Hindlimb muscle (tissue), 1 donor: ENCODE measurements around the gene TMEM131. TPM values are rescaled to one million over a fixed set of nuclear protein-coding genes. Genes with fewer than 3 reads are reported as not detected.

ENCODE experiments used
- DNase-seq: peaks from one replicate; pipeline ENCODE4 v3.0.0-alpha.2; 2013
- polyA plus RNA-seq: library from polyadenylated mRNA; unstranded; fragments of 120-200 nt; gene quantifications from one replicate; pipeline ENCODE4 v1.2.1, GENCODE V29; 2013; ENCODE audit not compliant: insufficient read length

Gene TMEM131
- polyA plus RNA-seq, 1 donor = 53.2 TPM

DNA sequence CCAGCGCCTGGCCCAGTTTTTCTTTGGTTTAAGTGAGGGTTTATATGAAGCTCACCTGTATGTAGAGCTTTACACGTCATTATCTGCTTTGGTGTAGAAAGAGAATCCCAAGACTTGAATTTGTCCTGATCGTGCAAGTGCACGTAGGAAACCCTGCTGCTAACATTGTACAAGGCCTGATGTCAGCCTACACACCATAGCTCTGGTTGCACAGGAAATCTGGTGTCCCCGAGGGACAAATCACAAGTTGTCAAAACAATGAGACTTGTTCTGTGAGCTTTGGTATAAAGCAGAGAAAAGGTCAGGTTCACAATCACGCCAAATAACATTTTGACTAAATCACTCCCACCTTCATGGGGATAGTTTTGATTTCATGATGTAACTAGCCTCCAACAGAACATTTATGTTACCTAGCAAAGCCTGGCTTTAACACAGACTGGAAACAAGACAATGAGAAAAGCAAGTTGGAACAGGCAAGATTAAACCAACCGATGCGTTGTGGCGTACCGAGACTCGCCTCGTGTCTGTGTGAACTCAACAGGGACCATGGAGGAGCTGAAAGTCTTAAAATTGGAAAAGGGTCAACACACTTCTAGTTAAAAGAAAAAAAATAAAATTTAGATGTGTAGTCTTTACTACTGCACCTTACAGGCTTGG is 240.9 kb downstream of the TMEM131 start:
- DNase-seq = no peak

DNA sequence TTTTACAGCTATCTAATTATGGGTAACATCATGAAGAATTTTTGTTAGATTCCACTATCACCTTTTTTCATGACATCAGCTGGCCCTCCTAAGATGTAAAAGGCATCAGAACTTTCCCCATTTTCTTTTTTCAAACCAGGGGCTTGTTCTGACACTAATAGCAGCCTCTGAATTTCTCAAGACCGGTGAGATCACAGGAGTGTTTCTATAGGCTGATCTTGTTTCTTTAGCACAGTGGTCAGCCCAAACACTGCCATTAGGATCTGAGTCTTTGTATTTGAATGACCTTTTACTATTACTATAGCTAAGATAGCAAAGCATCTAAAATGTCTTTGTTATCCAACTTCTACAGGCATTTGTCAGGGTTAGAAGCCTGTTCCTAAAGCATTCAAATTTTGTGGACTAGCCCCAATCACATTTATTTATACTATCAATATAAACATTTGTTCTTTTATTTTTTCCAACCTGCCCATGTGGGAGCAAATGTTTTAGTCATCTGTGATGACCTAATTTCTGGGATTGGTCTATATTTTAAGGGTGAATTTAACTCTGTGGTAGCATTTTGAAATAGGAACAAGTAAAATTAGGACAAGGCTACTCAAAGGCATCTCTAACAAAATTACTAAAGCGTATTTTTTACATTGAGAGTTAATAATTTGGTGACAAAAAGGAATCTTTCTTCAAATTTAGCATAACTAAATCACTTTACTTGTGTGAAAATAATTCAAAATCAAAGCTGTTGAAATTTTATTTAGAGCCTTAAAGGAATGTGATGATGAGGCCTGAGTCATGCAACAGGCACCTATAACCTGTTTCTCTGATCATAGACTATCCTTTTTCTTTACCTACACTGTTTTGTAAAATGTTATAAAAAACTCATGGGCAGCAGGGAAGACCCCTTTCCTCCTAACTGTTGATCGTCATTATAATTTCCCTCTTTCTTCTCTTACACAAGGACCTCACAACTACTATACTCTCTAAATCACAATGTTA is 243.1 kb downstream of the TMEM131 start:
- DNase-seq = no peak

DNA sequence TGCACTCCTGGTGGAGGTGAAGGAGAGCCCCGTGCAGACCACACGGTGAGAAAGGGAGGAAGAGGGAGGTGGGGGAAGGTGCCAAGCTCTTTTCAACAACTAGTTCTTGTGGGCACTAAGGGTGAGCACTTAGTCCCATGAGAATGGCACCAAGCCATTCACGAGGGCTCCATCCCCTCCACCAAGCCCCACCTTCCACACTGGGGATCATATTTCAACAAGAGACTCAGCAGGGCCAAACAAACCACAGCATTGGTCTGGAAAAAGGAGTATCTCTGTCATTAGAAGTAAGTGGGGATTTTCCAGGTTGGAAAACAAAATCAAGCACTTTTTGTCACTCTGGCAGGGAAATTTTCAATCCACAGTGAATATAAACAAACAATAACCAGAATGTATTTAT is 244.0 kb downstream of the TMEM131 start:
- no peak for DNase-seq

DNA sequence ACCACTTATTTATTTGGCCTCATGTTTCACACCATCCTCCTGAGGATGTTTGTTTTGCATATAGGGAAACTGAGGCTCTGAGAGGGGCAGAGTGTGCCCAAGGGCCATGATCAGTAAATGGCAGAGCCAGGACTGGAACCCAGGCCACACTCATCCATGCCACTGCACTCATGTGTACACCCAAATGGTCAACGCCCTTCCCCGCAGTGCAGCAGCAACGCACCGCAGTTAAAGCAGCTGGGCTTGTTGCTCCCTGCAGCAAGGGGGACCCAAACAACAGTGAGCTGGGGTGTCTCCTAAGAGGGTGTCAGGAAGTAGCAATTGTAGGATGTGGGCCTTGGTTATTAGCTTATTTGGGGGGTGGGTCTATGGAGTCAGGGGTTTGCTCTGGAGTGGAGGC is 245.7 kb downstream of the TMEM131 start:
- DNase-seq = no peak

DNA sequence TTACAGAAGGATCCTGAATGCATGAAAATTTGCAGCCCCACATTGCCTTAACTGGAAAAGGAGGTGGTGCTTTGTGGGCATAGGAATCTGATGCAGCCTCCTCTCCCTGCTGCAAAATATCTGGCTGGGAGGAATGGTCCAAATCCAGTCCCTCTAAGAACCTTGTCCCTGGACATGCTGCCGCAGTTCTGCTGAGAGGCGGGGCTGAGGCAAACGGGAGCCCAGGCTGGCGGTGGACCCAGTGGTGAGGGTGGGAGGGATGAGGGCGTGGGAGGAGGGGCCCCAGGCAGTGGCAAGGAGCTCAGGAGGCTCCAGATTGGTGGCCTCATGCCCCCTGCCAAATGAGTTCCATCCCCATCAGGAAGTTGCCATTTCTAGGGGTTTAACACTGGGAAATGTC is 246.2 kb downstream of the TMEM131 start:
- DNase-seq = no peak

DNA sequence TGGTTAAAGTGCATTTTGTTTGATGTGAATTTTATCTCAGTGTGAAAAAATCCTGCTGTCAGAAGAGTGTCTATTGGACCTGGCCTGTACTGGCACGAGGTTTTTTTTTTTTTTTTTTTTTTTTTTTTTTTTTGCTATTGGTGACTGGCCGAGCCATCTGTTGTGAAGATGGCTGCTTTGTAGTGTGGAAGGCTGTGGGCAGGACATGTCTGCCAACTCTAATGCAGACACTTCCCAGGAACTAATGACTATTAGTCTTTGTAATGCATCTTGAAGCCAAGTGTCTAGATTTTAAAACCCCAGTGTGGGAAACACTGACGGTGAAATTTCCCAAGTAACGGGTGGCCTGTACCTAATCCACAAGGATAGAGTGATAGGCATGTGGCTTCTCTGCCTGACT is 248.0 kb downstream of the TMEM131 start:
- DNase-seq = no peak

DNA sequence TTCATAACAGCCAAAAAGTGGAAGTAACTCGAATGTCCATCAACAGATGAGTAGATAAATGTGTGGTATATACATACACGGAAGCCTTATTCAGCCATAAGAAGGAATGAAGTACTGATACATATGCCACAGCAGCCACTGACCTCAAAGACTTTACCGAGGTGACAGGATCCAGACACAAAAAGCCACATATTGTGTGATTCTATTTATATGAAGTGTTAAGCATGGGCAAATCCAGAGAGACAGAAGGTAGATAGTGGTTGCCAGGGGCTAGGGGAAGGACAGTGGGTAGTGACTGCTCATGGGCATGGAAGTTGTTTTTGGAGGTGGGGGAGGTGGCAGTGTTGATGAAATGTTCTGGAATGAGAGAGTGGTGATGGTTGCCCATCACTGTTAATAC is 248.5 kb downstream of the TMEM131 start:
- no peak for DNase-seq

DNA sequence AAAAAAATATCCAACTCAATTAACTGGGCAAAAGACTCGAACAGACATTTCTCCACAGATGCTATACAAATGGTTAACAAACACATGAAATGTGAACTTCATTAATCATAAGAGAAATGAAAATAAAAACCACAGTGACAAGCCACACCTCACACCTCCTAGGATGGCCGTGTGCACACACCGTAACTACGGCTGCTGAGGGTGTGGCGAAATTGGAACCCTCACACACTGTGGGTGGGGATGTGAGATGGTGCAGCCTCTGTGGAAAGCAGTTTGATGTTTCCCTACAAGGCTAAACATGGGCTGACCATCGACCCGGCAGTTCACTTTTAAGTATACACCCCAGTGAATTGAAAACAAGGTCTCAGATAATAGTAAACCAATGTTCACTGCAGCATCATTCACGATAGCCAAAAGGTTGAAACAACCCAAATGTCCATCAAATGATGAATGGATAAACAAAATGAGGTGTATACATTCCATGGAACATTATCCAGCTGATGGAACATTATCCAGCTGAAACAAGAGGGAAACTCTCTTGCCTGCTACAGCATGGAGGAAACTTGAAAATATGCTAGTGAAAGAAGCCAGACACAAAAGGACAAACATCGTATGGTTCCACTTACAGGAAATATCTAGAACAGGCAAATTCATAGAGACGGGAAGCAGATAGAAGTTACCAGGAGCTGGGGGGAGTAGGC is 250.1 kb downstream of the TMEM131 start:
- no peak for DNase-seq

DNA sequence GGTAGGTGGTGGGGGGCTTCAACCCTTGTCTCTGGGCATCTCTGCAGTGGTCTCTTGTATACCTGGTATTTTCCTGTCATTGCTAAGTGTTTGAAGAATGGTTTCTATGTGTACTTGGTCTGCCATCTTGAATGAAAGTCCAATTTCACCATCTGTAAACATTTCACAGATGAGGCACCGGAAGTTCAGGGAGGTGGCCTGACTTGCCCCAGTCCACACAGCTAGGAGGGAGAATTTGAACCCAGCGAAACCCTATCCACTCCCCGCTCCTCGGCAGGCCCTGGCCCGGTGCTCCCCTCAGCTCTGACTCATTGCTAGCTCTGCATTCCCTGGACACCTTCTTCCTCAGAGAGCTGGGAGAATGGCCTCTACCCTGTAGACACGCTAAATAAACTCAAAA is 251.8 kb downstream of the TMEM131 start:
- DNase-seq = no peak

DNA sequence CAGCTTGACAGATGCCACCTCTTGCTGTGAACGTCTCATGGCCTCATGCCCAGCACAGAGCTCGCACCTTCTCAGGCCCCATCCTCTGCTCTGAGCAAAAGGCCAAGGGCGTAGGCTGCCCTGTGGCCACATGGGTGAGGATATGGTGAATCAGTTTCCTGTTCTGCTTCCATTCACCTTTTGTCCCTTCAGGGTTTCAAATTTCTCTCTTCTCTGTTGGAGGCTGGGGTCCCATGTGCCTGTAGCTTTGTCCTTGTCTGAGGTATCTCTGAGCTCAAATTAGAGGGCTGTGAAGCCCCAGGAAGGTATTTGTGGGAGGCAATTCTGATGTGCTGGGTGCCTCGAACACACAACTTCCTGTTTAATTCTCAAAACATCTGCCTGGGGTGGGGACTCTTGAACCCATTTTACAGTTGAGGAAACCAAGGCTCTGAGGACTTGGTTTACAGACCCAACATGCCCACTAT is 253.3 kb downstream of the TMEM131 start:
- no peak for DNase-seq

DNA sequence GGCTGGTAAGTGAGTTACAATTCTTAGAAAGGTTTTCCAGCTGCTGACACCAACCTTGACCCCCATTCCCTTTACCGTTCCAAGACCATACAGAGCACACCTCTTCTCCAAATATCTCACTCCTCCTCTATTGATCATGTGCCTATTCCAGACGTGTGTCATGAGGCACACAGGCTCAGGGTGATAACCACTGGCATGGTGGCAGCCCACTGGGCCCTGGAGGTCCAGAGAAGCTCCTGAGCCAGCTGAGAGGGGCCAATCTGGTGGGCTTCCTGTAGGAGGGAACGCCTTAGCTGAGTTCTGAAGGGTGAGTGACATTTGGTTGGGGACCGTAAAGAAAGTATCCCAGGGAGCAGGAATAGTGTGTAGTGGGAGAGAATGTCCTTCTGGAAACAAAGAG is 254.1 kb downstream of the TMEM131 start:
- DNase-seq = no peak

DNA sequence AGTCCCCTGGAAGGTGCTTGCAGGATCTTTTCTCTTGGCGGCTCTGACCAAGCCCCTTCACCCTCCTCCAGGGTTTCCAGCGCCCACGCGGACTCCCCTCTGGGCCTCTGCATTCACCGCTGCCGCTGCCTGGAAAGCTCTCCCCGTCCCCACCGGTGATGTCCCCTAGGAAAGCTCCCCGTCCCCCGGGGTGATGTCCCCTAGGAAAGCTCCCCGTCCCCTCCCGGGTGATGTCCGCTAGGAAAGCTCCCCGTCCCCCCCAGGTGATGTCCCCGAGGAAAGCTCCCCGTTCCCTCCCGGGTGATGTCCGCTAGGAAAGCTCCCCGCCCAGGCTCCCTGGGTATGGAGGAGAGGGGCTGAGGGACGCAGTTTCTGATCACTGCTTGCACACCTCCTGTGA is 254.5 kb downstream of the TMEM131 start:
- no peak for DNase-seq

DNA sequence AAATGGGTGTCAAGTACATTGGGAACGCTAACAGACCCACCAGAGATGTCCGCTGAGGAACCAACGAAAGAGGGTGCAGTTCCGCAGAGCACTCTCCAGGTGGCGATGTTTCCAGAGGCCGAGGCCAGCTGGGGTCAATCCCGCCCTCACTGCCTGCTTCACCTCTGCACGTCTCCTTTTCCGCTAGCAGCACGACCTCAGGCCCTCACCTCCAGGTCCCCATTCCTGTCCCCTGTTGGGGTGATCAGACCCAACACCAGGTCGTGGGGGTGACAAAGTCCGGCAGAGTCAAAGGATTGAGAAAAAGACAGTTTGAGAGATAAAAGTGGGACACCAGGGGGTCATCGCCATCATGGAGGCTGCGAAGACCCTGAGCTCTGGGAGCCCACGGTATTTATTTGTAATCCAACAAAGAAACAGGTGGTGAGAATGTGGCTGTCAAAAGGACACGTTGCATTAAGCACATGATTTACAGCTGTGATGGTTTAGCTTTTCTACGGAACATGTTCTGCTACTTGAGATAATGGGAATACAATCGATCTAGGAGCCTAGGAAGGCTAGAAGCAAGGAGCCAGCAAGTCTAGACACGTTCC is 255.1 kb downstream of the TMEM131 start:
- no peak for DNase-seq

DNA sequence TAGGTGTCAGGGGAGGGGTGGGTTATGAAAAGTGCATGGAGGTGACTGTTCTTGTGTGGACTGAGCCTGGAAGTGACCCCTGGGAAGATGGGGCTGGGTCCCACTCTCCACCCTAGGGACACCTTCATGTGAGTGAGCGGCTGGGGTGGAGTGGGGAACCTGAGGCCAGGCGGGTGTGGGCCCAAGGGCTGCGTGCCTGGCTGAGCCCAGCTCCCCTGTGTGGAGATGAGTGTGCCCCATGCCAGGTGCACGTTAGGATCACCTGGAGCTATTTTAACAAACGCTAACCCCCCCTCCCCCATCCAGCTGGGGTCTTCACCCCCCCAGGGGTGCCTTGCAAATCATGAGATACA is 255.9 kb downstream of the TMEM131 start:
- DNase-seq = no peak

DNA sequence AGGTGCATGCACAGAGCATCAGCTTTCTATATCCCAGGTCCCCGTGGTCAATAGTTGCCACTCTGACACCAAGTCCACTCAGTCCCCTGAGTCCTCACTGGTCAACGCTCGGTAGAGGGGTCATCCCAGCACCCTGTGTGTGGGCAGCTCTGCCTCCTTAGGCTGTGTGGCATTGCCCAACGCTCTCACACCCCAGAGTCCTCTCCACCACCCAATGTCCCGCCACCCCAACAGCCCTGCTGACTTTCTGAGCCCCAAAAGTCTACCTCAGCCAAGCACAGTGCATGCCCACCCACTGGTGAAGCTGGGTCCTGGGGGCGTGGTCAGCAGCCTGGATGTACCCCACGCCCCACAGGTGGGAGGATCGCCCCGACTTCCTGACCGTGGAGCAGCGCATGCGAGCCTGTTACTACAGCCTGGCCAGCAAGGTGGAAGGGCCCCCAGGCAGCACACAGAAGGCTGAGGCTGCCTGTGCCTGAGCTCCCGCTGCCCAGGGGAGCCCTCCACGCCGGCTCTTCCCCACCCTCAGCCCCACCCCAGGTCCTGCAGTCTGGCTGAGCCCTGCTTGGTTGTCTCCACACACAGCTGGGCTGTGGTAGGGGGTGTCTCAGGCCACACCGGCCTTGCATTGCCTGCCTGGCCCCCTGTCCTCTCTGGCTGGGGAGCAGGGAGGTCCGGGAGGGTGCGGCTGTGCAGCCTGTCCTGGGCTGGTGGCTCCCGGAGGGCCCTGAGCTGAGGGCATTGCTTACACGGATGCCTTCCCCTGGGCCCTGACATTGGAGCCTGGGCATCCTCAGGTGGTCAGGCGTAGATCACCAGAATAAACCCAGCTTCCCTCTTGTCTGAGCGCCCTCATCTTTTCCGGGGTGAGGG is 256.5 kb downstream of the TMEM131 start:
- DNase-seq = no peak

DNA sequence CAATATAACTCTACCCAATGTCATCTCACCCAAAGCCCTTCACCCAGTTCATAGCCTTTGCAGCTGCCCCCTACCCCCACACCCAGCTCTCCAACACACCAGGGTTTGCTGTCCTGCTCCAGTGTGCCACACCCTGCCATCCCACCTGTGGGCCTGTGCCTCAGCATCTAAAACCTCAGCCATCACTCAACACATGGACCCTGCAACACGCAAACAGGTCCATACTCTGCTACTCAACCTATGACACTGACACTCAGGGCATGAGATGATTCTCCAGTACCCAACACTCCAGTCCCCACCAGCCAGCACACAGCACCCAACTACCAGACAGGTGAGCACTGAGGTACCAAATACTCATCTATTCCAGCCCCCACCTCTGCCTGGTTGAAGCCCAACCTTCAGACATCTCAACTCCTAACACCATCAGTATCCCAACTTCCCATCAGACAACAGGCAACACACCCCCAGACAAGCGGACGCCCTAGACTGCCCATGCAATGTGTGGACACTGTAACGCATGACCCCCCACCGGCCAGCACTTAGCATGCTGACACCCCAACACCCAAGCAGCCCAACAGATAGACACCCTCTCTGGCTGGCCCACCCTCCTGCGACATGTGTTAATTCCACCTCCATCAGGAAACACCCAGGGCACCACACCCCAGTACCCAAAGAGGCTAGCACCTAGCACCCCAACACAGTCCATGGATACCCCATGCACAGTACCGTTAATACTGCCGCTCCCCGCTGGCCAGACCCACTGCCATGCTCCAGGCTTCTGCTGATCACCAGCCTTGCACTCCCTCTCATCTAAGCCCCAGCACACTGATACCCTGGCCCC is 257.3 kb downstream of the TMEM131 start:
- no peak for DNase-seq

DNA sequence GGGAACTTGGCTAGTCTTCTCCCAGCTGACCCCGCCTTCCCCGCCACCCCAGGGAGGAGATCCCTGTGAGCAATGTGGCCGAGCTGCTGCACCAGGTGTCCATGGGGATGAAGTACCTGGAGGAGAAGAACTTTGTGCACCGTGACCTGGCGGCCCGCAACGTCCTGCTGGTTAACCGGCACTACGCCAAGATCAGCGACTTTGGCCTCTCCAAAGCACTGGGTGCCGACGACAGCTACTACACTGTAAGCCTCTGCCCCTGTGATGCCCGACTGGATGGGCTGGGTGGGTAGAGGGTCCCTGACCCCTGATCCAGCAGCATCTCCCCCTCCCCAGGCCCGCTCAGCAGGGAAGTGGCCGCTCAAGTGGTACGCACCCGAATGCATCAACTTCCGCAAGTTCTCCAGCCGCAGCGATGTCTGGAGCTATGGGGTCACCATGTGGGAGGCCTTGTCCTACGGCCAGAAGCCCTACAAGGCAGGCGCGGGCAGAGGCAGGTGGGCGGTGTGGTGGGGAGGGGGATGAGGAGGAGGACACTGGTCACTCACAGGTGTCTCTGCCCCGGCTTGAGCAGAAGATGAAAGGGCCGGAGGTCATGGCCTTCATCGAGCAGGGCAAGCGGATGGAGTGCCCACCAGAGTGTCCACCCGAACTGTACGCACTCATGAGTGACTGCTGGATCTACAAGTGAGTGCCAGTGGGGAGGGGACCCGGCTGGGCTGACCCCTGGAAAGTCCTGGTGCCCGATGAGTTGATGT is 258.1 kb downstream of the TMEM131 start:
- DNase-seq = no peak

DNA sequence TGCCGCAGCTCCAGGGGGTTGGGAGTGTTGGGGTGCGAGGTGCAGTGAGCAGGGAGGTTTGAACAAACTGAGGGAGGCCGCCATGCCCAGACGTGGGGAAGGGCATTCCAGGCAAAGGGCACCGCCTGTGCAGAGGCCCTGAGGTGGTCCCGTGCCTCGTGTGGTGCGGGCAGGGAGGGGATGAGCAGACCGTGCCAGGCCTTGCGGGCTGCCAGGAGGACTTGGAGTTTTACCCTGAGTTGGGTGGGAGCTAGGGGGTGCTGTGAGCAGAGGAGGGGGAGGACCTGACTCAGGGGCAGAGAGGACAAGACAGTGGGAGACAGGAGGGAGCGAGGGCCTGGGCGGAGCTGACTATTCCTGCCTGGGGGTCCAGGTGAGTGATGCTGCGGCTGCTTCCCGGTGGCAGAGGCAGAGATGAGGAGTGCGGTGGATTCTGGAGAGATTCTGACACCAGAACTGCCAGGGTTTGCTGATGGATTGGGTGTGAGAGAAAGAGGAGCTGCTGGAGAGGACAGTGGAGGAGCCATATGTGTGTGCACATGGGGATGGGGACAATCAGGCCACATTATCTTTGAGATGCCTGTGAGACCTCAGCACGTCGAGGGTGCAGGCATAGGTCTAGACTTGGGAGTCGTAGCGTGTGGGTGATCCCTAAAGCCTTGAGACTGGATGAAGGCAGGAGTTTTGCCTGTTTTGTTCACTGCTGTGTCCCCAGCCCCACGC is 259.0 kb downstream of the TMEM131 start:
- DNase-seq = no peak

DNA sequence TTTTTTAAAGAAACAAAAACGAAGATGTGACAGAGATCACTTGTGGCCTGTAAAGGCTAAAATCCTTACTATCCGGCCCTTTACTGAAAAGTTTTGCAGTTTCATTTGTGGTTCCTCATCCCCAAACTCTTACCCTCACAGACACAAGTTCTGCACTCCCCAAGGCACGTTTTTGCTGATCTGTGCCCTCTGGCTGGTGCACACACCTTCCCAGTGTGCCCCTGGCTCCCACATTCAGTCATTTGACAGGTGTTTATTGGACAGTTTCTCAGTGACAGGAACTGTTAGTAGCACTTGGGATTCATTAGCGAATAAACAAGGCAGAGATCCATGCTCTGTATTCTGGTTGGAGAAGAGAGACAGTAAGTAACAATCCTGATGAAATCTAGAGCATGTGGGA is 259.6 kb downstream of the TMEM131 start:
- DNase-seq = no peak
